ENCODE data around the gene GGT5.
"Not testable (repeated sequence)": the region's sequence is repeated elsewhere in the genome, so short reads cannot be mapped to it uniquely, and the experiment has no call there.

The GGT5 gene

DNA sequence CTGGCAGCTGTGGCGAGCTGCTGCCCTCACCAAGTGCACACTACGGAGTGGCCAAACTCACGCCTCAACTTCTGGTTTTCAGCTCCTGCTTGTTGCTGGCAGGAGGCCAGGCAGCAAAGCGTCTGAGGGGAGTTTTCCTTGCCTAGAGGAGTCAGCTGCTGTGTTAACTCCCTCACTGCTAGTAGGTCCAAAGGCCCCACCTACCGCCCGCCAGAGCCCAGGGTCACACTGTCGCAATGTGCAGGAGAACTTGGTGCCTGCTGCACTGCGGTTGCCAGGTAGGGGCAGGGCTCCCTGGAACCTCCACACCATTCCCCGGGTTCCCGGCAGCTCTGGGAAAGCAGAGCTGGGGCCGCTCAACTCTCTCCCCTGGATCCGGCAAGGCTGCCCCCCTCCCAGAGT lies at the start of gene GGT5:
Gene GGT5, minus strand, starts transcription at position 53 of the 402 bp plus-strand sequence. CDS start 357 bp downstream, outside the sequence.
- not testable (repeated sequence) for DNase-seq

GRCh38 chr22:24292202-24292830 lies 47.4 kb upstream of the GGT5 start:
- not testable (repeated sequence) for DNase-seq

GRCh38 chr22:24291515-24292201 lies 46.8 kb upstream of the GGT5 start:
- no peak for DNase-seq

- DNase-seq: no peak
Observed at GRCh38 chr22:24290459-24290858, 45.6 kb upstream of the GGT5 start.

GRCh38 chr22:24289741-24290163 lies 44.9 kb upstream of the GGT5 start:
- no peak for DNase-seq

GRCh38 chr22:24289114-24289513 lies 44.2 kb upstream of the GGT5 start:
- DNase-seq: no peak

DNA sequence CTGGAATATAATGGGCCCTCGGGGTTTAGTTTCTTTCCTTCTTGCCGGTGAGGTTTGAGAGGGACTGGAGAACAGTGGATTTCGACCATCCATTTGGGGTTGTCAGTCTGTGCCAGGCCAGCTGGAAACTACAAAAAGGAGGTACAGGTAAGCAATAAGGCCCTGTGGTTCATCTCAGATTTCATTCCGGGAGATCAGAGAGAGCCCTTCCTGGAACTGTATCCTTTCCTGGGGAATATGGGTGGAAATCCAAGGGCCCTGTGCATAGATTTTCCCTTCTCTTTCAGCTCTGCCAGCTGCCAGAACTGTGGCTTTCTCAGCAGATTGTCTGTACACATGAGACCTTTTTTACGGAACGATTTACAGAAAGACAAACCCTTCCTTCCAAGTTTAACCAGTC lies 42.9 kb upstream of the GGT5 start:
- not testable (repeated sequence) for DNase-seq

DNA sequence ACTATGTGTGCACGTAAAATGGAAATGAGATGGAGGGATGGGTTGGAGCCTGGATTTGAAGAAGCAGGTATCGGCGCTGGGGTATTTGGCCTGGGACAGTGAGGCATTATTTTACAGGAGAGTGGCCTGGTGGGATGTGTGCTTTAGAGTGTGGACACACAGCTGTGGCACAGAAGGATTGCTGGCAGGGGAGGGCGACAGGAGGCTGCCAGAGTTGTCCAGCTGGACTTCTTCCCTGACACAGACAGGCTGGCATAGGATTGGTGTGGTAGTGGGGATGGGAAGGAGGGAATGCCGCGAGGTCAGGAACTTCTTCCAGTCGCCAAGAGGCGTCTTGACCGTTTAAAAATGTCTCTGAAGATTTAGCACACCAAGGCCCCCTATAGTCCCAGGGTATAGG lies 42.3 kb upstream of the GGT5 start:
- DNase-seq: not testable (repeated sequence)

DNA sequence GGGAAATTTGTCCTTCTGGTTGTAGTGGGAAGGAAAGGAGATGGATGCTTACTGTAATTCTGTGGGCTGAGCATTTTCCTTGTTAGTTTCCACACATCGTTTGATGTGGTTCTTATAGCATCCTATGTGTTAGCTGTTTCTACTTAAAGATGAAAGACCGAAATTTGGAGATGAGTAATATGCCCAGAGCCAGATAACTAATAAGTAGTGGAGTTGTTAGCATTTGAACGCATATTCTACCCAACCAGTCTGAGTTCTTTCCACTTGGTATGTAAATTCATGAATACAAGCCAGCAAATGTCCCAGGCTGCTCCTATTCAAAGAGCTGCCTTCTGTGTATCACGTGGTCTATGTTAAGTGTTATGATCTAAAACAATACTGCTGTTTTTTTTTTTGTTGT lies 40.4 kb upstream of the GGT5 start:
- no peak for DNase-seq

DNA sequence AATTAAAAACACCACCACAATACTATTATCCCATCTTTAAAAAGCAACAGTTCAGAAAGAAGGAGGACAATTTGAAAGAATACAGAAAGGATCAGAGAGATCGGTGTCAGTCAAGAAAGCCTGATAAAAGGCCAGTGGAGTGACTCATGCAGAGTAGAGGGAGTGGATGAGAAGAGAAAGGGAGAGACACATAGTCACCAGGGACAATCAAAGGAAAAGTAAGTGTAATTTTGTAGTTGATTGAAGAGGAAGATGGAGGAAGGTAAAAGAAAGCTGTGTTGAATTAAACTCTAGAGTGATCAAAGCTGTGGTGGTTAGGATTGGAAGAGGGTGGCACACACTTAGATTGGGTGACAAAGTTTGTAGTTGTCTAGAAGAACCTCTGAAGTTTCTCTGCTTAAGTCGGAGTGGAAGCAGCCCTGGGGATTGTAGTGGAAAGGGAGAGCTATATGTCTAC lies 39.9 kb upstream of the GGT5 start:
- DNase-seq: peak; percentile 5

GRCh38 chr22:24282401-24282800 lies 37.5 kb upstream of the GGT5 start:
- no peak for DNase-seq

- DNase-seq: not testable (repeated sequence)
Observed at GRCh38 chr22:24280363-24280762, 35.5 kb upstream of the GGT5 start.

- DNase-seq: not testable (repeated sequence)
Observed at GRCh38 chr22:24274696-24275405, 30.0 kb upstream of the GGT5 start.

- DNase-seq: not testable (repeated sequence)
Observed at GRCh38 chr22:24273906-24274305, 29.0 kb upstream of the GGT5 start.

GRCh38 chr22:24273031-24273430 lies 28.1 kb upstream of the GGT5 start:
- not testable (repeated sequence) for DNase-seq

GRCh38 chr22:24271386-24271854 lies 26.5 kb upstream of the GGT5 start:
- no peak for DNase-seq

DNA sequence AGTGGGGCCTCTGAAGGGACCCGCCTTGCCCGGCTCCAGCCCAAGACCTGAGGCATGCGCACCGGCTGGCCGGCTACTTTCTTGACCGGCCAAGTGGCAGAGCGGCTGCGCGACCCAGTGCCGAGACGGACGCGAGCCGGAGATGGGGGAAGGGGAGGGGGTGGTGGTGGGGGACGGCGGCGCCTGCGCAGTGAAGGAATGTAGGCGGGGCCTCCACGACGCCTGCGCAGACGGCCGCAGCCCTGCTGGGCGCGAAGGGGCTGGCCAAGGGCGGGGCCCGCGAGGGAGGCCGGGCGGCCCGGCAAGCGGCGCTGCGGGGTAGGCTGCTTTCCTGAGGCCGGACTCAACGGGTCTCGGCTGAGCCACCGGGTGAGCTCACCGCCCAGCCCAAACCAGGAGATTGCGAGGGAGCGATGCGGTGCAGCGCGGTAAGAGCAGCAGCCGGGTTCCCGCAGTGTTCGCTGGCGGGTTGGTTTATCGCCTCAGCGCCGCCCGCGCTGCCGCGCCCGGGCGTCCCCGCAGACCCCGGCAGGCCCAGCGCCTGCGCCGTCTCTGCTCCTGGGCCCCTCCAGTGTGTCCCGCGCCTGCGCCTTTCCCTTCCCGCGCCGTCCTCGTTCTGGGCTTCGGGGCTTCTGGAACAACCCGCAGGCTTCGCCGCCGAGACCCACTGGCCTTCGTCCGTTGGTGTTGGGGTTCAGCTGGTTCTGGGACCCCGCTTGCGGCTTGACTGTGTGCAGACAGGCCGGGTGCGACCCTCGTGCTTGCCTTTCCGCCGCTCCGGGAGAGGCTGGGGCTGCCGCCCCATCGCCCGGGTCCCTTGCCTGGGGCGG lies 25.9 kb upstream of the GGT5 start, which contains the start of gene SPECC1L:
Gene SPECC1L, plus strand, starts transcription at position 276 of the 830 bp plus-strand sequence. CDS start 31,401 bp downstream, outside the sequence.
- peak; percentile 89 for DNase-seq

DNA sequence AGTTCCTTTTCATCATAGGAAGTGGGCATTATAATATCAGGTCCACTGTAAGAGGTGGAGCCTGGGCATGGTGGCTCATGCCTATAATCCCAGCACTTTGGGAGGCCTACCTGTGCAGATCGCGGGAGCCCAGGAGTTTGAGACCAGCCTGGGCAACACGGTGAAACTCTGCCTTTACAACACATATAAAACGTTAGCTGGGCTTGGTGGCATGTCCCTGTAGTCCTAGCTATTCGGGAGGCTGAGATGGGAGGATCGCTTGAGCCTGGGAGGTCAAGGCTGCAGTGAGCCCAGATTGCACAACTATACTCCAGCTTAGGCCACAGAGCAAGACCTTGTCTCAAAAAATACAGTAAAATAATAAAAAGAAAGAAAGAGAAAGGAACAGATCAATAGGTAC lies 21.6 kb upstream of the GGT5 start:
- DNase-seq: not testable (repeated sequence)

DNA sequence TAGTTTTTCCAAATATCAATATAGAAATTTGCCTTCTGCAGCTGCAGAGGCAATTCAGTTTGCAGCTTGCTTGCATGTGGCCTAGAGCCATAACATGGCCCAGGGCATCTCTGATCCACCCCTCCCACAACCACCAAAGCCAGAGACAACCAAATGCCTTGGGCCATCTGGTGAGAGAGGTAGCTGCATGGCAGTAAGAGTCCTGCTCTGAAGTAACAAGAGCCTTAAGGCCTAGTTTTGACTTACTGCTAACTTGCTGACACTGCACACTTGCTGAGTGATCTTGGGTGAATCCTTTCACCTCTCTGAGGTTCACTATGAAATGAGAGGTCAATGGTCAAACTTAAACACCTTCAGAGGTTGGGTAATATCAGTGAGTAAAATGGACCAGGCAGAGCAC lies 20.9 kb upstream of the GGT5 start:
- no peak for DNase-seq

DNA sequence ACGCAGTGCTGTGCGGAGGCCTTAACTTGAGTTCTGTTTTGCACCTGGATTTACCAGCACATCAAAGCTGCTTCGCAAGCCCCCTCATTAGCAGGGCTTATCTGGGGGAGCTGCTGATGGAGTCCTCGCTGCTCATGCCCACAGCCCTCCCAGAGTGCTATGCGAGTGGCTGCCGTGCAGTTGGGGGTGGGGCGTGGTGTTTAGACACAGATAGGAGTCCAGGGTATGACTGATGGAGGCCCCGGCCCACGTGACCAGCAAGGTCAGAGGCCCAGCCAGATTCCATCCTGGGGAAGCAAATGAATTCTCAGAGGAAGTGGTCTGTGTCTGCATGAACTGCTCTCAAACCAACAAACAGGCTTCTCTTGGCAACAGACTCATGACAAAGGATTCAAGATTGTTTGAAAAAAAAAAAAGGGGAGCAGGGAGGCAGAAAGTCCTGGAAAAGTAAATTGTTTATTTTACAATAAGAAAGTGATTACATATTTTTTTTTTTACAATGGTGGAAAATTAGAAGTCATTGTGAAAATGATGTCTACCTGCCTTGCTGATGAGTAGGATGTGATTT lies 19.5 kb upstream of the GGT5 start:
- not testable (repeated sequence) for DNase-seq

DNA sequence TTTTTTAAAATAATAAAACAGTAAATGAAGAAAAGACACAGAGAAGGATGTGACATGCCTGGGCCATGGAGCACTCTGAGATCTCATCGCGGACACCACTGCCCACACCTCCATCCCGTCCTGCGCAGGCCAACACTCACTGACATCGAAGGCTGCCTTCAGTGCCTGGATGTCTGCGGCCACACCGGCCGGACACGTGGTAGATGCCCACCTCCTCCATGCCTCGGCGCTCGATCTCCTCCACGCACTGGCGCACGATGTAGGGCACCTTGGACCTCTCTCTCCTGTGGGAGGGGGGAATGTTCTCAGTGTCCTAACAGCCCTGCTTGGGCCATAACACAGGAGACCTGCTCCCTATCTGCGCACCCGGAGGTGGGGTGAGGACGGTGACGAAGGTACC lies 18.6 kb upstream of the GGT5 start:
- not testable (repeated sequence) for DNase-seq

DNA sequence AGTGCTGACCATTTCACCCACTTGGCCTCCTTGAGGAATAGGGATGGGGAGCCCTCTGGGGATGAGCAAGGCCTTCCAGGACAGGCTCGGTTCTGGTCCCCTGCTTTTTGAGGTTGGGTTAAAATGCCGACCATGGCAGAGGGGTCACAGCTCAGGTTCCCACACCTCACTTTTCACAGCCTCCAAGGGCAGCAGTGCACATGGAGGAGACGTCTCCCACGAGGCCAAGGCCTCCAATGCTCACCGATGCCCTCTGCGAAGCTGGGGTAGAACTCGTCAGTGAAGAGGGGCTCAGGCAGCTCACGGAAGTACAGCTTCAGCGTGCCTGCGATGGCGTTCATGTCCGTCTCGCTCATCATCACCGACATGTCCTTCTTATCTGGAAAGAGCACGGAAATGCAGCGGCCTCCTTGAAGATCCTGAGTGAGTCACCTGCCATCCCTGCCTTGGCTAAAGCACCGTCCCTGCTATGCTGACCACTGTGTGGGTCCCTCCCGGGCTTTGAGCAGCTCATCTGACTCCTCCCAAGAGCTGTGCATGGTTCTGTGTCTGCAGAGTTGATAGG lies 17.4 kb upstream of the GGT5 start:
- not testable (repeated sequence) for DNase-seq
